ENCODE results near the gene EPAS1.
"Not testable (repeated sequence)": the region's sequence is repeated elsewhere in the genome, so short reads cannot be mapped to it uniquely, and the experiment has no call there.

EPAS1 gene

DNA sequence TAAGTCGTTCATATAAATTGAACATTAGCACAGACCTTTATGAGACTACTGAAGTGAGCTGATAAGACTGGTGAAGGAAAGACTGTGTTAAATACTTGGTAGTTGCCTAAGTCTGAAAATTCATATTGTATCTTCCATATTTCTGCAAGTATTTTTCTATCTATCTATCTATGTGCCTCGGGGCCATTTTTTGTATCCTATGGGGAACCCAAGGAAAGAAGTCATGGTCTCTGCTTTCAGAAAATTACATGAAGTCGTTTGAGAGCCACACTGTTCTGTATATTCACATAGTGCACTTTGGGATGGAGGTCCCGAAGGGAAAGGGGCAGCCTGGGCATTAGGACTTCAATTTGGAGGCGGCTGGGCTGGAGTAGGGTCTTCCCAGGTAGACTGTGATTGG, 89.6 kb downstream of the EPAS1 start:
- DNase-seq: no peak

DNA sequence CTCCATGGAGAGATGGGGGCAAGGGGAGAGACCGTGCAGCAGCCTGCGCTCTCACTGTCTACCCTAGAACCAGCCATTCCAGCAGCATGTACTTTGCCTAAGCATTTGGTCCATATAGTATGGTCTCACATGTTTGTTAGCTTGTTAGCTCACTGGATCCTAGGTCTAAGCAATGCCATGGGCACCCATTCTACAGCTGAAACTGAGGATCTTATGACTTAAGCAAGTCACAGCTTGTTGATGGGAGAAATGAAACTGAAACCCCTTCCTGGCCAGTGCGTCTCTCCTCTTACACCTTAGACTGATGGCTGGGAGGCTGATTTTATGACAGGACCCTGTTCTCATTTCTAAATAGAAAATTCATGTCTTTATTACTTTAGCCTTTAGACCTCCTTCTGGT, 90.1 kb downstream of the EPAS1 start:
- DNase-seq: no peak

DNA sequence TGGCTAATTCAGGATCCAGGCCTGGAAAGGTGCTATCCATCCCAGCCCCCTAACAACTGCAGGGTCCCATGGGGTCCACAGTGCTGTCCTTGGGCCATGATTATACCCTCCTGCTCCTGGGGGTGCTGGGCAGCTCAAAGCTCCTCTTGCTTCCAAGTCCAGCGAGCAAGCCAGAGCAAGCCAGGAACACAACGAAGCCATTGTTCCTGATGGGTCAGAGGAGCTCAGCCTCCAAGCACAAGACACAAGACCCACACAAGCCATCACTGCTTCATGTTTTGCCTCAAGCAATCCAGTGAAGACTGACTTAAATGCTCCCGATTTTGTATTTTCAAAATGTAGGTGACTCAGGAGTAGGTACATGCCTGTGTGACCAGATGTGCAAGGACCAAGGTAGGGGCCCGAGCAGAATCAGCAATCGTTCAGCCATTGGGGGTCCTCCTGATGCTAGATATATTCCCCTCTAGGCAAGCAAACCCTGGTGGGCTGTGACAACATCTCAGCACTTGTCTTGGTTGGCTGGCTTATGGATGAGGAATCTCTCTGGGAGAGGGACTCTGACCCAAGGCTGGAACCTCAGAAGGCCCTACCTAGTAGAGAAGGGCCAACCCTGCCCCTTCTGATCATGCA, 90.8 kb downstream of the EPAS1 start:
- no peak for DNase-seq

DNA sequence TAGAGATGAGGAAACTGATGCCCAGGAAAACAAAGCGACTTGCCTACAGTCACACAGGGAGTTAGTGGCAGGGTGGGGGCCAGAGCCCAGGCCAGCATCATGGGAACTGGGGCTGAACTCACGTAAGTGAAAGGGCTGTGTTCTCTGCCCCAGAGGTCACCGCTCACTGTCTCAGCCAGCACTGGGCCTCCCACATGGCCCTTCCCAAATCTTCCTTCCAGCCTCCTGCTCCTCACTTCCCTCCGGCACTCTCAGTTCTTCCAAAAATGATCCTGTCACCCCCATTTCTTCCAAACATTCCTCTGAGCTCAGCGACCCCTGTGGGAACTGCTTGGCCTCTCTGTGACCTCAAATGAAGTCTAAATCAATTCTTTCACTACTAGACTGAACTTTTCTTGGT, 91.7 kb downstream of the EPAS1 start:
- DNase-seq: no peak

DNA sequence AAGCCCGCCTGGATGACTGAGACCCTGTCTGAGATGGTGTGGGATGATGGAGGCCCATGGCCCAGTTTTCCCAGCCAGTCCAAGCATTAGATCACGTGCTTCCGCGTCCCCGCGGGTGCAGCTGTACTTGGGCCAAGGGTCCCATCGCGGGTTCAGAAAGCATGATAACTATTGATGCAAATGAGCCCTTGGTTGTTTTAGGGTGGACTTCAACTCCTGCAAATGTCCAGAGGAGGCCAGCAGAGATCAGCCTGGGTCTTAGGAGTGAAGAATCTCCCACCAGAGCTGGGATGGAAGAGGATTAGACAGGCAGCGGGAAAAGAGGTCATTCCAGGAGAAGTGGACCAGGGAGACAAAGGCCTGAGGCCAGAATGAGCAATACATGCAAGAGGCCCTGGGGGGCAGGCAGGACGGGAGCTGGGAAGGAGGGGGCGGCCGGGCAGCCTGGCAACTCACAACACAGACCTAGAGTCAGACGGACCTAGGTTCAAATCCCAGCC, 92.3 kb downstream of the EPAS1 start:
- DNase-seq: no peak

DNA sequence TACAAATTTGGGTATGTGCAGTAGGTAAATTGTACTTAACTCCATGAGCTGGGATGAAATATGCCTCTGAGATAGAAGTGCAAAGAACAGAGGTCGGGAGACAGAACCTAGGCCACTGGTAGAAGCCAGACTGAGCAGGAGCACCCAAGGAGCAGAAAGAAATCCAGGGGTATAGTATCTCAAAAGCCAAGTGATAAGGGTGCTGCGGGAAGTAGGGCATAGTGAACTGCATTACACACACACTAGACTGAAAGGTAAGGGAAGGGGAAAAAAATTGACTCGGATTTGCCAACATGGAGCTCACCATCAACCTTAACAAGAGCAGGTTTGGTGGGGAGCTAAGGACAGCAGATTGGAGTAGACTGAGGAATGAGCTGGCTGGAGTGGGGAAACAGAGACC, 92.8 kb downstream of the EPAS1 start:
- no peak for DNase-seq

DNA sequence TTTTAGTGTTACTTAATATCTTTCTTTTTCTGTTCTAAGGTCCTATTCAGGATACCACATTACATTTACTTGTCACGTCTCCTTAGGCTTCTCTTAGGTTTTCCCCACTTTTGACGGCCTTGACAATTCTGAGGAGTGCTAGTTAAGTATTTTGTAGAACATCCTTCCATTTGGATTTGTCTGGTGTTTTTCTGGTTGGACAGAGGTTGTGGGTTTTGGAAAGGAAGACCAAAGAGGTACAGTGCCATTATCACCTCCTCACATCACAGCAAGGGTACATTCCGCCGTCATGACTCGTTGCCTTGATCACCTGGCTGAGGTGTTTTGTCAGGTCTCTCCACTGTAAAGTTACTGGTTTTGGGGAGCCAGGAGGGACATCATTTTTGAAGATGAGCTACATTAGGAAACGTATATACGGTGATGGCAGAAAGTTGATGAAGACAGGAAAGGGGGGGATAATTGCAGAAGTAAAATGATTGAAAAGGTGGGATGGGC, 93.7 kb downstream of the EPAS1 start:
- DNase-seq: no peak

DNA sequence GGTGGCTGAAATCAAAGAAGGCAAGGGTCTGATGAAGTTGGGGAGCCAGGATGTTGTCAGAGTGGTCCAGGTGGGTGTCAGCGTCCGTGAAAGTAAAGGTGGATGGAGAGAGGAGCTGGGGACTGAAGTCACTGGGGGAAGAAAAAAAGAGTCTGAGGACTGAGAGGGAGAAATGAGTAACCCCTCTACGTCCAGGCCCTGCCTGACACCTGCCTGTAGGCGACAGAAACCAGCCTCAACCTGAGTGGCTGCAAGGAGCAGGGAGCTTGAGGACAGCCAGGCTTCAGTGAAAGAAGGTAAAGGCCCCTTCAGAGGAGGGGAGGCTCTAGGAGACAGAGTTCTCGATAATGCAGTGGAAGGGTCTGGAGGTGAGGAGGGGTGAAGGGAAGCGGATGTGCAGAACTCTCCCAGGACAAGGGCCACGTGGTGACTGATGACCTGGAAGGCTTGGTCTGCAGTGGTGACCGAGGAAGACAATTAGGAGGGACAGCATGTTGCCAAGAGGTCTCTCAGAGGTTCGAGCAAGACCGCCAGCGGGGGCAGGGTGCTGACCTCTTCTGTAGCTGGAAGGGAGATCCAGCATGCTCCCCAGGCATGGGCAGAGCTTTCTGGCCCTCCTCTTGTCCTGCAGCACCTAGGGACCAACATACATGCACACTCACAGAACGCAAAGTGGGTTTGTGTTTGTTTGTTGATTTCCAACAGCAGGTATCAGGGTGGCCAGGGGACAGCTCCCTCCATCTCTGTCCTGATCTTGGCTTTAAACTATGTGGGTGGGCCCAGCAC, 95.5 kb downstream of the EPAS1 start:
- DNase-seq: no peak

DNA sequence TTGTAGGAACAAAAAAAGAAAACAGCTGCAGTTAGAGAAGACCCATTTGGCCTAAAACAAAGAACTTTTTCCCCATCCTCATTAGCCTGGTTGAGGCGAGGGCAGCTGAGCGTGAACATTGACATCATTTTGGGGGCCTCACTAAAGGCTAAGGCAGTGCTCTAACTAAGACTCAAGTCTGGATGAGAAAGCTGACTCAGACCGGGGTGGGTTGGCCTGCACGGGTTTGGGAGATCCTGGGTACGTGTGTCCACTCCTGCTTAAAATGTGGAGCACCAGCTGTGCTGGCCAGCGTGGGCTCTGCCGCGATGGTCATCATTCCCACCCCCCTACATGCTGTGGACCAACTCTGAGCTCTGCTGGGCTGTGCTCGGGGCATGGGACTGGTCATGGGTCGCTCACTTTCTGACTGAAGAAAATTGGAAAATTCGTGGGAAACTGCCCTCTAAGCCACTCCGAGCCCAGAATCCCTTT, 96.2 kb downstream of the EPAS1 start:
- no peak for DNase-seq

DNA sequence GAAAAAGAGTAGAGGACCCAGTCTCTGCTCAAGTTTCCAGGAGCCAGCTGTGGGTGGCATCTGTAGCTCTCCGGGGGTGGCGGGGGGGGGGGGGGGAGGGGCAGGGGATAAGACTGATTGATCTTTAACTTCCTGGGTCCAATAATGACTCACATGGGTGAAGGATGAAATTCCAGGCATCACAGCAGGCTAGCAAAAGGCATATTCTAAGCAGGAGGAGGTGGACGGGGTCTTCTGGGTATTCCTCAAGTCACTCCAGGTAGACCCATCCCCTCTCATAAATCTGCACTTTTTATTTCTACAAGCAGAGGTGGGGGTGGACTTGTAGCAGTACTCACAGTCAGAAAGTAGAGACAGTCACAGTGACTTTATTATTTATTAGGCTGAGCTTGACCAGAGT, 96.7 kb downstream of the EPAS1 start:
- DNase-seq: no peak

DNA sequence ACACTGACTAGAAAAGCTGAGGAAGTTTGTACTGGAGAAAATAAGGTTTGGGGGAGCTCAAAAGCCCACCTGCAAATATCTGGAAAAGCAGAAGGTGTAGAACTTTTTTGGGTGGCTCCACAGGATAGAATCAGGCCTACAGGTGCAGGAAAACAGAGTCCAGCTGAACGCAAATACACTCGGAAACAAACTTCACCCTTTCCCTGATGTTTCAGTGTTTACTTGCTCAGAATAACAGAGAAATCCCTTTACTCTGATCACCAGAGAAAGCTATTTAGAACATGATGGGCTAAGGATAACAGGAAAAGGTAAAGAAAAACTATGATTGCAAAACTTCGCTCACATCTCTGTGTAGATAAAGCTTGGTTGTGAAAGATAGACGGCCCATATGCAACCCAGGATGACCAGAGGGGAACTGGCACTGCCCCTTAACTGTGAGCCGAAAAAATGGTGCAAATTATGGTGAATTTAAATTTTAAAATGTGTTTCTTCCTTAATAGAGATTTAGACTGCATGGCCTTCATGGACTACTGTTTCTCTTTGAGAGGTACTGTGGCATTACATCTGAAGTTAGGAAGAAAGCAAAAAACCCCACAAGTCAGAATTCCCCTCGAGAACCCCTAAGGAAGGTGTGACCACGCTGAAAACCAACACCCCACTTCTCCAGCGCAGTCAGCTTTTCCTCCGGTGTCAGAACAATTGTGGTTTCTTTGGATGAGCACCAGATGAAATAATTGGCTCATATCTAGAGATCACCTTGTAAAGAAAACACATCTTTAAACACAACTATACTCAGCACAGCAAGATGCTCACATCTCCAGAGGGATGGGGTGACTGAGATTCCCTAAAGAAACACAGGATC, 97.7 kb downstream of the EPAS1 start:
- DNase-seq: no peak

DNA sequence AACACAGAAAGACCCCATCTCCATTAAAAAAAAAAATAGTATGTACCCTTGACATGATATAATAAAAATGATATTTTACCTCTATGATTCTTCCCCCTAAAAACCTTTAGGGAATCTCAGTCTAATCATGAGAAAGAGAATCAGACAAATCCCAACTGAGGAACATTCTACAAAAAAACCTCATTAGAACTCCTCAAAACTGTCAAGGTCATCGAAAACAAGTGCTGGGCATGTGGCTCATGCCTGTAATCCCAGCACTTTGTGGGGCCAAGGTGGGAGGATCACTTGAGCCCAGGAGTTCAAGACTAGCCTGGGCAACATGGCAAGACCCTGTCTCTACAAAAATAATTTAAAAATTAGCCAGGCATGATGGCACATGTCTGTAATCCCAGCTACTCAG, 98.5 kb downstream of the EPAS1 start:
- DNase-seq: not testable (repeated sequence)

DNA sequence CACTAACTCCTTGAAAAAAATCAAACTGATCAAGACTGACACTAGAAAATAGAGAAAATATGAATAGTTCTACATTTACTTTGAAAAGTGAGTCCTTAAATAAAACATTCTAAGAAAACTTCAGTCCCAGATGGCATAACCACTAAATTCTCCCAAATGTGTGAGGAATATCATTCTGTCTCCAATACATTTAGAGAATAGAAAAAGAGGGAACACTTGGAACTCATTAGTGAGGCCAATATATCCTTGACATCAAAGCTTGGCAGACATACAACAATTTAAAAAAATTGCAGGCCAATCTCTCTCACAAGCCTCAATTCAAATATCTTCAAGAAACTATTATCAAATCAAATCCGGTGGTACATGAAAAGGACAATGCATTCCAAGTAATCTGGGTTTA, 102.8 kb downstream of the EPAS1 start:
- no peak for DNase-seq

DNA sequence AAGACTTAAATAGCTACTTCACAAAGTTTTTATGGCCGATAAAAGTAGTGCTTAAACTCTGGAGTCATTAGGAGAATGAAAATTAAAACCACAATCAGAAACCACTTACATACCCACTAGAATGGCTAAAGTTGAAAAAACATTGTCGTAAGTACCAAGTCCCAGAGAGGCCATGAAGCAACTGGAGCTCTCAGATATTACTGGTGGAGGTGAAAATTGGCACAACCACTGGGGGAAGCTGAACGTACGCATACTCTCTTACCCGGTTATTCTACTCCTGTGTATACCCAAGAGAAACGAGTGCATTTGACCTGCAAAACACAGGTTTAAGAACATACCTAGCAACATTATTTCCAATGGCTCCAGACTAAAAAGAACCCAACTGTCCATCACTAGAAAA, 105.7 kb downstream of the EPAS1 start:
- no peak for DNase-seq

DNA sequence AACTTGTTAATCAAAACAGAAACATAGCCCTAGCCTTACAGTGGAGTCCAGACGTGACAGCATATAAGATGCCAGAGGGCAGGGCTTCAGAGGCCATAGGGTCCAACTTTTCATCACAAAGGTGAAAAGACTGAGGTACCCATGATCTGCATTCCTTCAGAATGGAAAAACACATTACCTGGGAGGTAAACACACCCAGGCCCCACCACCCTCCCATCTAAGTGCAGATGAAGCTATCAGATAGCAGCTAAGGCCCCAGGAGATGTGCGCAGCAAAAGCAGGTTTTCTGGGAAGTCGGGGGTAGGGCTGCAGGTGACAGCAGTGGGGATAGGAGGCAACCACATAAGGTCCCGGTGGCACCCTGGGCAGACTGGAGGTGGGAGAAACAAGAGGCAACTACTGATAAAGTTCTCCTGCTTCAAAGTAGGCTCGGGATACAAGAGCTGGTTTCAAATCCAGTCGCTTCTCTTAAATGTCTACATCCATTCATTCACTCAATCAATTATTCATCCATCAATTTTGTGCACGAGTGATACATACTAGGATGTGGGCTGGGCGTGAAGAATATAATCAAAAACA, 107.1 kb downstream of the EPAS1 start:
- no peak for DNase-seq

DNA sequence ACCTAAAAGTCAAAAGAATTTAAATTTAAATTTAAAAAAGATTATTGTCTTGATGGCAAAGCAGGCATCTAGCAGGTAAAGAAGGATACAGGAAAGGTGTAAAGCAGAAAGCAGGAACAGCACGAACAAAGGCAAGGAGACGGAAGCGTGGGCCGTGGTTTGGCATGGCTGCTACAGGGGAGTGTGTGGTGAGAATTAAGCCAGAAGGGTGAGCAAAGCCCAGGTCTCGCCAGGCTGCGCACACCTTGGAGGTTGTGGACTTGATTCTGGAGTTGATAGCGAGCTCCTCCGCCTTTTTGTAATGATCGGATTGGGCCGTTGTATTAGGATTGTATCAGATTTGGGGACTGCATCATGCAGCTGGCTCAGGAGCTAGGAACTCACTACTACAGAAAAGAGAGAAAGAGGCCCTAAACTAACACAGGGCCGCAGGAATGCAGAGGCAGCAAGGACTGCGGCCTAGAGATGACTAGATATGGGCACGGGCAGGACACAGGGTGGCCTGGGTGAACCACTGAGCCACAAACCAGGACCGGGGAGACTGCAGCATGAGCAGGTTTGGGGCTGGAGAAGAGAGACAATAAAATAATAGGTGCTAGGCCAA, 110.7 kb downstream of the EPAS1 start:
- no peak for DNase-seq

DNA sequence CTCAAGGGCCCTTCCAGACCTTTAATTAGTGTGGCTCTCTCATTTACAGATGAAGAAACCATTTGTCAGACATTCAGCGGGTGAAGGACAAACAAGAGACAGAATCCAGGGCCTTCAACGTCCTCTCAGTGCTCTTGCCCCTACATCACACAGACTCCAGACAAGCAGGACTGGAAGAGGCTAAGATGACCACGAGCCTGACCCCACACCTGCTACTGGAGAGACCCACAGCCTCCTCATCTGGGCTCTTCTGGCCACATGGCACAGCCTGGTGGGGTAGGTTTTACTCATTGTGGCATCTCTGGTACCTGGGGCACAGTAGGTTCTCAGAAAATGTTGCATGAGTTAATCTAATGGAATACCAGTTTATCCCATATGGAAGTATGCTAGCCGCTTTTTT, 112.5 kb downstream of the EPAS1 start:
- no peak for DNase-seq

DNA sequence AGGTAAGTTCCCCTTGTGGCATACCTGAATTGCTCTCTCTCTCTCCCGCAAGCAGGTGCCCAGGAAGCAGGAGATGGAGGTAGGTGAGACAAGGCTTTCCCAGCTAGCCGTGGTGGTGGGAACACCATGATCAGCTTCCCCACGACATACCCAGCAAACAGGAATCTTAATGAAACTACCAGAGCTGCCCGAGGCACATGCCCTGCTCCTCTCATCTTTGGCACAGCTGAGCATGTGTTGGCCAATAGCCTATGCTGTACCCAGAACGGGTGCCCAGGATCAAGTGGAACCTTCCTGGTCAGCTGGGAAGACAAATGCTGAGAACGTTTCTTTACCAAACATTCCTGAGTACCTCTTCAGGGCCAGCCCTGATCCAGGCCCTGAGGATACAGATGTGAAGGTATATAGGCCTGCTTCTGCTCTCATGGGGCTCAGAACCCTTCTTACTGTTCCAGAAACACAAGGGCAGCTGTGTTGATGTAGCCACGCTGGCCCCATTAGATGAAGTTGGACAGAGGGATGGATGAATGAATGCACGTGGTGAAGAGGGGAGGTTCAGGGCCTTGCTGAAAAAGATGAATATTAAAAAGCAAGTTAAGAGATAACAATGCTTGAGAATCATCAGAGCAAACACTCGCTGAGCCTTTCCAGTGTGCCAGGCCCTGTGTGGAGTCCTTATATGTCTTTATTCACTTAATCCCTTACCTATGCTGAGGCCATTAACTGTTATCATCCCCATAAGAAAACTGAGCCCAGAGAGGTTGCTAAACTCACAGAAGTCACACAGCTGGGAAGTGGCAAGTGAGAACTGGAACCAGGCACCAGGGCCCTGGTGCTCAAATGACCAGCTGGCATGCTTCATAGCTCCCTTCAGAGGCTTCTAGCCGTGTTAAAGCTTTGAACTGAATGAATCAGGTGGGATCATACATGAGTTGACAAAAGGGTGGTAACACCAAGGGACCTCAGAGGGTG, 113.4 kb downstream of the EPAS1 start:
- DNase-seq: no peak

DNA sequence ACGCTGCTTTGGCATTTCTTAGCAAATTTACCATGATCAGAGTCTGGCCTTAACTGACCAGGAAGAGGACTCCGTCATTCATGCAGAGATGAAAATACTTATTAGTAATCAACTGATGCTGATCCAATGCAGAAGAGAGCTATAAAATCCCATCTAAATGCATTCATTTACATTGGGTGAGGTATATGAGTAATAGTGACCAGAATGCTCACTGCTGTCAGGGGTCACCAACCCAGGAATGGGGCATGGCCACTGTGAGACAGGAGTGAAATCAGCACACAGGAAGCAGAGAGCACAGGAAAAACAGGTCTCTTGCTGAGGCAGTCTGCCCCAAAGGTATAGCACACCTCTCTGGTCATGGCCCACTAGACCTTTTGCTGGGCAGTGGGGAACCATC, 114.0 kb downstream of the EPAS1 start:
- no peak for DNase-seq

DNA sequence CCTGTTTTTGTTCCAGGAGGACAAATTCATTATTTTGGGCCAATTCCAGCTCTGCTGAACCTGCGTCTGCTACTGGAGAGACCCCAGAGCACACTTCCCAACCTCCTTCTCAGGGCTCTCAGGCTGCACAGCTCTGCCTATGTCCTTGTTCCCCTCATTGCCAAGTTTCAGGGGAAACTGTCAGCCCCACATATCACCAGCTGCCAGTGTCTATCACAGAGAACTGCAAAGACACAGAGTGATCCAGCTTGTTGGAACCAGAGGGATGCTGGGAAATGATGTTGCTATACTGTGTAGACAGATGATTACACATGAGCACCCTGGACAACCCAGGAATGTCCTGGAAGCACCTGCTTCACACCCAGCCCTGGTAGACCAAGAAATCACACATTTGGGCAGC, 114.8 kb downstream of the EPAS1 start:
- no peak for DNase-seq

DNA sequence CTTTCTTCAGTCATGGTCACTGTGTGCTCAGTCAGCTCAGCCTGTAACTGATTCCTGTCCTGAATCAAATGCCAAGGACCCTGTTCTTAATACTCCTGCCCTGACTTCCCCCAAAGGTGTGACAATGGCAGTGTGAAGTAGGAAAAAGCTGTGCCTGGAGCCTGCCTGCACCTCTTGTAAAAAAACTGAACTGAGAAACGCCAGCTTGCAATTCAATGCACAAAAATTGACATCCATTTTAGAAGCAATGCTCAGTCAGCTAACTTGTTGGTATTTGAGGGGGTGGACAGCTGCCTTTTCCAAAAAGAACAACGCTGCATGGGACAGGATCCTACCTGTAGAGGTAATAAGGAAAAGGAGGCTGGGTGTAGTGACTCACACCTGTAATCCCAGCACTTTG, 115.9 kb downstream of the EPAS1 start:
- DNase-seq: no peak

Data from right forelimb (tissue), 1 donor.